Lower leg skin (tissue), 4 donors: ENCODE results near the gene SLC8A2. TPM values are rescaled to one million over a fixed set of nuclear protein-coding genes. Genes with fewer than 3 reads are reported as not detected.

ENCODE experiments used
- DNase-seq, 2 donors: peaks; one replicate each; pipeline ENCODE4 v3.0.0-alpha.2; 2019; ENCODE audit warnings: low spot score in 2 of 2
- H3K4me3 ChIP-seq: fragments of 200-600 bp; sonication (generic); 2 replicates; pipeline ENCODE4 v1.5.1; 2017; ENCODE audit warnings: mild to moderate bottlenecking, low read depth; ENCODE audit not compliant: poor library complexity, severe bottlenecking
- CTCF ChIP-seq, 3 donors: fragments of 450-650 bp; IDR thresholded peaks; one replicate each; pipeline ENCODE4 v1.5.1; 2016; ENCODE audit warnings: antibody characterized with exemption in 3 of 3, mild to moderate bottlenecking in 3 of 3, moderate library complexity in 2 of 3
- POLR2A ChIP-seq, 2 donors: fragments of 450-650 bp; IDR thresholded peaks; one replicate each; pipeline ENCODE4 v1.6.1; 2016 to 2017; ENCODE audit warnings: antibody characterized with exemption in 2 of 2, mild to moderate bottlenecking in 1 of 2, moderate library complexity in 1 of 2
- WGBS, 2 donors: methylation state at CpG; one replicate each; pipeline ENCODE4 v1.1.5; 2018; 5-methylcytosine and 5-hydroxymethylcytosine counted together
- intact Hi-C: fragments of 100-400 bp; cut with DNase I; formaldehyde crosslinking; loops from one replicate; pipeline ENCODE4 v1.15.0; 2023; ENCODE audit warnings: low total_unique reads
- total RNA-seq, 4 donors: library from RNA; depleted of rRNA; stranded (reverse); fragments of >200 nt; gene quantifications; one replicate each; pipeline ENCODE4 v1.1.0, GENCODE V29; 2016

SLC8A2 gene
- total RNA-seq, 4 donors from 2014 or later: 0.38 to 2.3 (median 1.6) TPM; not detected in 1

DNA sequence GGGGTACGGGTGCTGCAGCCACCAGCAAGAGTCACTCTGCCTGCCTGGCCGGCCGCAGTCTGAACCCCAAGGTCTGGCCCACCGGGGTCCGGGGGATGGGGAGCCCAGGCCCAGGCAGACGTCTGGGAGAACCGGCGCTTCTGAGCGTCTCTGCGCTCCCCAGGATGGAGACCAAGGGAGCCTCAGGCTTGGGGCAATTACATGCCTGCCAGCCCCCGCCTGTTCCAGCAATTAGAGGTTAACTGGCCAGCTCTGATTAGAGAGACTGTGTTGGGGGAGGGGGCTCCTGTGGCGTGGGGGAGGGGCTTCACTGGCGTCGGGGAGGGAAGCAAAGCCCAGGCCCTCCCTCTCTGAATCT, 64.3 kb downstream of the SLC8A2 start:
- WGBS, 2 donors: 4 to 11% methylated on average over 3 to 5 of the region's 14 CpGs
- TF ChIP-seq POLR2A (IDR thresholded peaks at IDR 0.05) (no peak), CTCF (IDR thresholded peaks at IDR 0.05) (no peak)
- intact Hi-C loops: loop anchor here (10.0 kb wide), 1 partner anchor 103 kb away; the partner anchor contains the start of gene C5AR1
- H3K4me3 ChIP-seq: no peak overlapping the region
- no peak for DNase-seq

DNA sequence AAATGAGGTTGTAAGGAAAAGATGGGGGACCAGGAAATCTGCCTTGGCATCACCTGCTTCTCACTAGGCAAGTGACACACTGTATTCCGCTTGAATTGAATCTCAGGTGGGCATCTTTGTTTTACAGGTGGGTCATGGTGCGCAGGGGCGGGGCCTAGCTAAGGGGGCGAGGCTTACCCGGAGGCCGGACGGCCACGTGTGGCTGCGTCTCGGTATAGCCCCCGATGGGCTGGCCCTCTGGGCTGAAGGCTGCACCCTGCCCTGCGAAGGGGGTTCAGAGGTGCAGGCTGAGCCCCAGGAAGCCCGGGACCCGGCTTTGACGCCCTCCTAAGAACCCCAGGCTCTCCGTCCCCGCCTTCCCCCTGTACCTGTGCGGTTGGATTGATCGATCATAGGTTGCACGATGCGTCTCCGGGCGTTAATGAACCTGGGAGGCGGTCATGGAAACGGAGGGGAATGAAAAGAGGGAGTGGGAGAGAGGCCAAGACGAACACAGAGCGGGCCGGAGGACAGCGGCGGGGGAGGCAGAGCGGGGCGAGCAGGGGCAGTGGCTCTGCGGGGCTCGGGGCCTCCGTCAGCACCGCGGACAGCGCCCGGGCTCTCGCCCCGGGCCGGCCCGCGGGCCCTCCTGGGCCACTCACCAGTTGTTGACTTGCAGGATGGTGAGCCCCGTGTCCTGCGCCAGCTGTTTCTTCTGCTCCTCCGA, 64.8 kb downstream of the SLC8A2 start:
- 12 to 29% methylated on average over 39 to 43 of the region's 47 CpGs for whole genome bisulfite sequencing, 2 donors
- TF ChIP-seq CTCF (IDR thresholded peaks at IDR 0.05) (no peak), POLR2A (IDR thresholded peaks at IDR 0.05) (no peak)
- H3K4me3 ChIP-seq: no peak overlapping the region
- intact Hi-C loops: loop anchor here (10.0 kb wide), 1 partner anchor 102 kb away; the partner anchor contains the start of gene C5AR1
- no peak for DNase-seq

DNA sequence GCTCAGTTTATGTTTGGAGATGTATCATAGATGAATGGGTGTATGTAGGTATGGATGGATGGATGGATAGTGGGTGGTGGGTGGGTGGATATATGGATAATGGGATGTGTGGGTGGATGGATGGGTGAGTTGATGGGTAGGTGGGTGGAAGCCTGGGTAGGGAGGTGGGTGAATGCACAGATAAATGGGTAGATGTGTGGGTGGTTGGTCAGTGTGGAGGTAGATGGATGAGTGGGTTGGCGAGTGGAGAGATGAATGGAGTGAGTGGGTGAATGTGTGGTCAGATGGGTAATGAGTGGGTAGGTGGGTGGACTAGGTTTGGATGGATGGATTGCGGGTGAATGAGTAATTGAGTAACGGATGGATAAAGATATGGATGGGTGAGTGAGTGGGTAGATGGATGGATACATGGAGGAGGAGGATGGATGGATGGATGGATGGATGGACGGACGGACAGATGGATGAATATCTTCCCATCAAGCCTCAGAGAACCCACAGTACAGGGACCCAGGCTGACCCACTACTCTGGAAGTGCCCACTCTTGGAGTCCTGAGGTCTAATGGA, 65.8 kb downstream of the SLC8A2 start:
- TF ChIP-seq CTCF (IDR thresholded peaks at IDR 0.05): no peak
- TF ChIP-seq POLR2A (IDR thresholded peaks at IDR 0.05): no peak
- intact Hi-C loops: loop anchor here (10.0 kb wide), 1 partner anchor 101 kb away; the partner anchor contains the start of gene C5AR1
- no peak overlapping the region for H3K4me3 ChIP-seq
- 92% methylated on average over 5 of the region's 5 CpGs for WGBS, 2 donors
- DNase-seq: no peak

DNA sequence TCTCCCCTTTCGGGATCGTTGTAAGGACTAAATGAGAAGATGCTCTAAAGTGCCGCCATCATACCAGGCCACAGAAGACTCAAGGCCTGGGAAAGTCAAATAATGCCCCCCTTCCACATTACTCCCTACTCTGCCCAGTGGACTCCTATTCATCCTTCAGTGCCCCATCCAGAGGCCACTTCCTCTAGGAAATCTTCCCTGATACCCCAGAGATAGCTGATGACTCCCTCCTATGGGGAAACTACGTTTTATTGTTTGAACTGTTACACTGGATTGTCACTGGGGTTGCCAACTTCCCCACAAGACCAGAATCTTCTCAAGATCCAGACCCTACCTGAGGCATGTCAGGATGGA, 66.5 kb downstream of the SLC8A2 start:
- no peak for DNase-seq
- H3K4me3 ChIP-seq: no peak overlapping the region
- intact Hi-C loops: loop anchor here (10.0 kb wide), 1 partner anchor 100 kb away; the partner anchor contains the start of gene C5AR1
- 86 to 95% methylated on average over 4 of the region's 4 CpGs for WGBS, 2 donors
- no peak for TF ChIP-seq CTCF (IDR thresholded peaks at IDR 0.05)
- no peak for TF ChIP-seq POLR2A (IDR thresholded peaks at IDR 0.05)

GRCh38 chr19:47404334-47405196, 67.1 kb downstream of the SLC8A2 start:
- 77 to 79% methylated on average over 9 of the region's 9 CpGs for WGBS, 2 donors
- DNase-seq: no peak
- no peak overlapping the region for H3K4me3 ChIP-seq
- TF ChIP-seq CTCF (IDR thresholded peaks at IDR 0.05) (no peak), POLR2A (IDR thresholded peaks at IDR 0.05) (no peak)
- intact Hi-C loops: loop anchor here (10.0 kb wide), 1 partner anchor 100 kb away; the partner anchor contains the start of gene C5AR1
